ENCODE data around the gene SARNP.
A peak's percentile ranks its signal among the peaks of the same experiment; 100 is the strongest.
"Not testable (repeated sequence)": the region's sequence is repeated elsewhere in the genome, so short reads cannot be mapped to it uniquely, and the experiment has no call there.

Gene SARNP

GRCh38 chr12:55789171-55789570 is 28.4 kb downstream of the SARNP start:
- DNase-seq: no peak

GRCh38 chr12:55788546-55788945 is 29.0 kb downstream of the SARNP start:
- no peak for DNase-seq

GRCh38 chr12:55780685-55781084 is 36.8 kb downstream of the SARNP start:
- peak; percentile 12 for DNase-seq

GRCh38 chr12:55777856-55778255 is 39.7 kb downstream of the SARNP start:
- no peak for DNase-seq

GRCh38 chr12:55771736-55772135 is 45.8 kb downstream of the SARNP start:
- no peak for DNase-seq

- DNase-seq: no peak
Measured at GRCh38 chr12:55767156-55767555, 50.4 kb downstream of the SARNP start.

GRCh38 chr12:55765736-55766290 is 51.7 kb downstream of the SARNP start:
- DNase-seq: no peak

- no peak for DNase-seq
Measured at GRCh38 chr12:55762646-55763045, 54.9 kb downstream of the SARNP start.

GRCh38 chr12:55760663-55761062 is 56.9 kb downstream of the SARNP start:
- DNase-seq: no peak

- DNase-seq: not testable (repeated sequence)
Measured at GRCh38 chr12:55758575-55758974, 58.9 kb downstream of the SARNP start.

GRCh38 chr12:55757701-55758100 is 59.8 kb downstream of the SARNP start:
- DNase-seq: no peak

GRCh38 chr12:55755246-55755645 is 62.3 kb downstream of the SARNP start:
- no peak for DNase-seq

GRCh38 chr12:55748230-55748993 is 69.1 kb downstream of the SARNP start:
- no peak for DNase-seq

- no peak for DNase-seq
Measured at GRCh38 chr12:55746913-55747231, 70.7 kb downstream of the SARNP start.

GRCh38 chr12:55746174-55746912 is 71.2 kb downstream of the SARNP start:
- no peak for DNase-seq

GRCh38 chr12:55745361-55746173 is 72.0 kb downstream of the SARNP start:
- DNase-seq: no peak

- DNase-seq: no peak
Measured at GRCh38 chr12:55744340-55745030, 73.0 kb downstream of the SARNP start.

- peak; percentile 57 for DNase-seq
Measured at GRCh38 chr12:55743406-55744339, 73.9 kb downstream of the SARNP start.

GRCh38 chr12:55742719-55743405 is 74.7 kb downstream of the SARNP start, which contains the start of gene GDF11:
Gene GDF11, plus strand, starts transcription at chr12:55743122. Its CDS starts 195 bp downstream, at chr12:55743317.
- DNase-seq: peak; percentile 83

- no peak for DNase-seq
Measured at GRCh38 chr12:55741931-55742680, 75.4 kb downstream of the SARNP start.
